PC-9 (cell line): Measurements from ENCODE around the gene PTK6. TPM values are rescaled to one million over a fixed set of nuclear protein-coding genes. Genes with fewer than 3 reads are reported as not detected.

Source experiments
- BruUV-seq: library from RNA; stranded (reverse); fragments of 400-500 nt; replicated peaks from 2 replicates; lab custom pipeline; 2021; lab: Mats Ljungman, UMichigan
- CTCF ChIA-PET: fragments of 300-600 bp; sonication (Branson Sonifier 250); formaldehyde crosslinking; loops from one replicate; lab custom pipeline; 2022; ENCODE audit warnings: antibody characterized with exemption; lab: Charles Lee
- POLR2A ChIA-PET: fragments of 300-600 bp; sonication (Branson Sonifier 250); formaldehyde crosslinking; loops from one replicate; lab custom pipeline; 2022; ENCODE audit warnings: antibody characterized with exemption; ENCODE audit not compliant: unreplicated experiment; lab: Charles Lee
- DNase-seq, 2 experiments: peaks; one replicate each; pipeline versions ENCODE4 v3.0.0 to v3.0.0-alpha.2; 2015 to 2022; ENCODE audit warnings: mixed read lengths in 1 of 2
- H2AFZ ChIP-seq: fragments of 200-600 bp; sonication (generic); 2 replicates; pipeline ENCODE4 v1.8.1; 2017; ENCODE audit warnings: antibody characterized with exemption
- H3F3A ChIP-seq: fragments of 200-600 bp; sonication (generic); 2 replicates; pipeline ENCODE4 v1.8.1; 2017; ENCODE audit warnings: antibody characterized with exemption, mild to moderate bottlenecking, low read depth; ENCODE audit not compliant: insufficient read depth
- H3K27ac ChIP-seq: fragments of 200-600 bp; sonication (generic); 2 replicates; pipeline ENCODE4 v1.6.1; 2016; ENCODE audit warnings: mixed run types
- H3K27me3 ChIP-seq: fragments of 200-600 bp; sonication (generic); 2 replicates; pipeline ENCODE4 v1.6.1; 2016; ENCODE audit warnings: low read depth, mixed run types; ENCODE audit not compliant: insufficient read depth
- H3K36me3 ChIP-seq: fragments of 200-600 bp; sonication (generic); 2 replicates; pipeline ENCODE4 v1.6.1; 2016; ENCODE audit warnings: low read depth, mixed run types
- H3K4me1 ChIP-seq: fragments of 200-600 bp; sonication (generic); replicated peaks from 2 replicates; pipeline ENCODE4 v1.6.1; 2016; ENCODE audit warnings: mixed run types; ENCODE audit not compliant: insufficient read depth
- H3K4me2 ChIP-seq: fragments of 200-600 bp; sonication (generic); 2 replicates; pipeline ENCODE4 v1.6.1; 2017; ENCODE audit warnings: mixed run types
- H3K4me3 ChIP-seq: fragments of 200-600 bp; sonication (generic); 2 replicates; pipeline ENCODE4 v1.6.1; 2016; ENCODE audit warnings: mixed run types
- H3K79me2 ChIP-seq: fragments of 200-600 bp; sonication (generic); 2 replicates; pipeline ENCODE4 v1.6.1; 2017; ENCODE audit warnings: low read depth, mixed run types
- H3K9me2 ChIP-seq: fragments of 200-600 bp; sonication (generic); 2 replicates; pipeline ENCODE4 v1.8.1; 2017; ENCODE audit warnings: mild to moderate bottlenecking; ENCODE audit not compliant: insufficient read depth
- H3K9me3 ChIP-seq: fragments of 200-600 bp; sonication (generic); 2 replicates; pipeline ENCODE4 v1.8.1; 2016; ENCODE audit warnings: low read depth; ENCODE audit not compliant: insufficient read depth
- H4K20me1 ChIP-seq: fragments of 200-600 bp; sonication (generic); 2 replicates; pipeline ENCODE4 v1.8.1; 2017; ENCODE audit not compliant: insufficient read depth
- CTCF ChIP-seq: fragments of 200-600 bp; sonication (generic); conservative IDR thresholded peaks from 2 replicates; pipeline ENCODE4 v1.6.1; 2017; ENCODE audit warnings: mixed run types, antibody characterized with exemption, mild to moderate bottlenecking, moderate library complexity
- EZH2 ChIP-seq: fragments of 200-600 bp; sonication (generic); IDR thresholded peaks from 2 replicates; pipeline ENCODE4 v1.8.0; 2017; ENCODE audit warnings: antibody characterized with exemption, low read depth
- intact Hi-C: fragments of 100-400 bp; cut with micrococcal nuclease; formaldehyde crosslinking; loops from one replicate; pipeline ENCODE4 v1.10.0; 2022; ENCODE audit not compliant: unreplicated experiment
- total RNA-seq: library from RNA; stranded (reverse); gene quantifications from 2 replicates; pipeline ENCODE4 v1.2.3, GENCODE V29; 2021

PTK6 gene
- total RNA-seq, 1 experiment from 2014 or later: 12.9 TPM

GRCh38 chr20:63555661-63556381, 18.6 kb upstream of the PTK6 start:
- H3K27ac ChIP-seq: no peak overlapping the region
- H3K4me3 ChIP-seq: no peak overlapping the region
- no TSS peak for BruUV-seq
- H3K9me3 ChIP-seq: no peaks in the 10 kb centered on the region
- peaks cover 26% of the 10 kb centered on the region for H3F3A ChIP-seq
- ChIA-PET POLR2A (interaction anchor here (0.6 to 0.7 kb wide), 3 partner anchors 10 to 195 kb away, joined by 3 to 4 read pairs (median 3); no protein-coding TSS in a partner anchor), CTCF (no interaction called here)
- intact Hi-C loops: no loop called here
- no peaks in the 10 kb centered on the region for H3K9me2 ChIP-seq
- TF ChIP-seq CTCF (no peak), EZH2 (no peak)
- no peaks in the 10 kb centered on the region for H3K79me2 ChIP-seq
- H4K20me1 ChIP-seq: no peaks in the 10 kb centered on the region
- no peak overlapping the region for H2AFZ ChIP-seq
- H3K27me3 ChIP-seq: no peaks in the 10 kb centered on the region
- H3K4me1 ChIP-seq: peaks cover 15% of the 10 kb centered on the region
- H3K4me2 ChIP-seq: no peak overlapping the region
- DNase-seq: no peak
- no peaks in the 10 kb centered on the region for H3K36me3 ChIP-seq

- TF ChIP-seq EZH2 (no peak), CTCF (no peak)
- Histone ChIP-seq H3K4me1 (peaks cover 15% of the 10 kb centered on the region), H3F3A (peaks cover 26% of the 10 kb centered on the region), H2AFZ (no peak overlapping the region), H3K4me3 (peak overlapping the region; percentile 81; the same call in 1 of the 2 replicates), H3K36me3 (no peaks in the 10 kb centered on the region), H3K79me2 (no peaks in the 10 kb centered on the region), H3K4me2 (peak overlapping the region; percentile 84), H3K9me2 (no peaks in the 10 kb centered on the region), H4K20me1 (no peaks in the 10 kb centered on the region), H3K27ac (no peak overlapping the region), H3K27me3 (no peaks in the 10 kb centered on the region), H3K9me3 (no peaks in the 10 kb centered on the region)
- POLR2A ChIA-PET: interaction anchor here (0.6 kb wide), 2 partner anchors 37 to 399 kb away, joined by 3 read pairs; no protein-coding TSS in a partner anchor
- CTCF ChIA-PET: interaction anchor here (0.6 kb wide), 1 partner anchor 20 kb away, joined by 3 read pairs; no protein-coding TSS in a partner anchor
- intact Hi-C loops: loop anchor here (5.0 kb wide), 1 partner anchor 88 kb away; no protein-coding TSS in a partner anchor
- no peak for DNase-seq
- TSS peak; percentile 46 for BruUV-seq
These were observed 17.4 kb upstream of the PTK6 start for GRCh38 chr20:63554361-63555278.

GRCh38 chr20:63553933-63554290, 16.7 kb upstream of the PTK6 start, which contains the start of gene FNDC11:
Gene FNDC11, plus strand, starts transcription at chr20:63554159. Its CDS starts 1,505 bp downstream, at chr20:63555664.
- ChIA-PET POLR2A (interaction anchor here (0.6 kb wide), 1 partner anchor 400 kb away, joined by 3 read pairs; no protein-coding TSS in a partner anchor), CTCF (no interaction called here)
- Histone ChIP-seq H3K4me2 (peak within 1 kb of the TSS; percentile 84), H3K27ac (peak within 1 kb of the TSS; percentile 79), H3K9me2 (no peaks in the 10 kb centered on the region), H2AFZ (peak within 1 kb of the TSS; percentile 98), H3K4me3 (peak within 1 kb of the TSS; percentile 81), H3K79me2 (no peaks in the 10 kb centered on the region), H4K20me1 (no peaks in the 10 kb centered on the region), H3K4me1 (peaks cover 15% of the 10 kb centered on the region), H3K36me3 (no peaks in the 10 kb centered on the region), H3K27me3 (no peaks in the 10 kb centered on the region), H3F3A (peaks cover 26% of the 10 kb centered on the region), H3K9me3 (no peaks in the 10 kb centered on the region)
- no peak for TF ChIP-seq EZH2
- TF ChIP-seq CTCF: no peak
- BruUV-seq: no TSS peak
- intact Hi-C loops: loop anchor here (1.0 to 5.0 kb wide), 3 partner anchors 16 to 88 kb away; partner anchors contain the start of gene PPDPF
- DNase-seq: peak in 1 of 2 experiments; percentile 77
